HepG2 (cell line): Measurements from ENCODE around the gene STIM1. TPM values are rescaled to one million over a fixed set of nuclear protein-coding genes. Genes with fewer than 3 reads are reported as not detected.

Source experiments
- ATAC-seq: fragments of 200-7000 bp; cut with Tn5 transposase; 3 replicates; pipeline ENCODE4 v1.9.1; 2020; ENCODE audit warnings: mild to moderate bottlenecking, moderate library complexity
- BruUV-seq: library from RNA; stranded (reverse); fragments of 400-500 nt; replicated peaks from 2 replicates; lab custom pipeline; 2021; lab: Mats Ljungman, UMichigan
- CTCF ChIA-PET: fragments of 300-600 bp; formaldehyde crosslinking; extraction: SDS; loops from one replicate; lab custom pipeline; 2021; ENCODE audit warnings: low total read pairs, inconsistent platforms, low intra/inter-chr PET ratio; lab: Yijun Ruan, JAX
- POLR2A ChIA-PET: fragments of 350-600 bp; sonication (Branson Sonifier 250); formaldehyde crosslinking; loops from one replicate; lab custom pipeline; 2020; ENCODE audit warnings: antibody characterized with exemption, inconsistent platforms; lab: Yijun Ruan, JAX
- DNase-seq: peaks from one replicate; pipeline ENCODE4 v3.0.0-alpha.2; 2015; ENCODE audit warnings: low spot score
- FAIRE-seq: peaks from 3 replicates; lab custom pipeline; 2011; peaks lifted over from hg19 to GRCh38; lab: Jason Lieb, UNC
- H2AFZ ChIP-seq: one replicate; pipeline ENCODE4 v1.6.1; 2011; ENCODE audit warnings: low read length, inconsistent platforms
- H3K27ac ChIP-seq: fragments of 300-600 bp; 3 replicates; pipeline ENCODE4 v1.8.0; 2011; ENCODE audit warnings: mixed run types, mild to moderate bottlenecking, mixed read lengths, low read length, inconsistent platforms; ENCODE audit not compliant: insufficient read depth; ENCODE audit errors: extremely low read length
- H3K27me3 ChIP-seq, 2 experiments: fragments of 200-600 bp in 1 of 2; 2 replicates in 1 of 2; 3 replicates in 1 of 2; pipeline versions ENCODE4 v1.6.0 to v1.8.0; 2011; ENCODE audit warnings: low read length in 2 of 2, mild to moderate bottlenecking in 2 of 2, moderate library complexity in 2 of 2, inconsistent platforms in 1 of 2; ENCODE audit not compliant: insufficient read depth in 2 of 2, control insufficient read depth in 1 of 2
- H3K36me3 ChIP-seq, 2 experiments: fragments of 200-600 bp in 1 of 2; replicated peaks in 1 of 2; 2 replicates in 1 of 2; 3 replicates in 1 of 2; pipeline versions ENCODE4 v1.5.1 to v1.8.0; 2011; ENCODE audit warnings: low read length in 2 of 2, inconsistent platforms in 1 of 2; ENCODE audit not compliant: insufficient read depth in 2 of 2, control insufficient read depth in 1 of 2
- H3K4me1 ChIP-seq: 2 replicates; pipeline ENCODE4 v1.5.1; 2012; ENCODE audit warnings: low read length, inconsistent platforms; ENCODE audit not compliant: insufficient read depth
- H3K4me2 ChIP-seq: 2 replicates; pipeline ENCODE4 v1.6.0; 2011; ENCODE audit warnings: low read depth, low read length, inconsistent platforms
- H3K4me3 ChIP-seq, 3 experiments: fragments of 200-600 bp in 1 of 3; sonication (generic), shearing (Covaris generic) in 1 of 3; replicated peaks in 1 of 3; 2 replicates each; pipeline ENCODE4 v1.5.1; 2011 to 2016; ENCODE audit warnings: low read length in 3 of 3, inconsistent platforms in 2 of 3, low read depth in 2 of 3, mild to moderate bottlenecking in 2 of 3, control low read depth in 1 of 3, mixed read lengths in 1 of 3; ENCODE audit not compliant: insufficient read depth in 1 of 3
- H3K79me2 ChIP-seq: one replicate; pipeline ENCODE4 v1.6.1; 2011; ENCODE audit warnings: low read length, inconsistent platforms; ENCODE audit not compliant: insufficient read depth
- H3K9ac ChIP-seq: 2 replicates; pipeline ENCODE4 v1.6.0; 2011; ENCODE audit warnings: mild to moderate bottlenecking, low read depth, low read length, inconsistent platforms; ENCODE audit not compliant: insufficient read depth
- H3K9me3 ChIP-seq: 2 replicates; pipeline ENCODE4 v1.5.1; 2012; ENCODE audit warnings: mild to moderate bottlenecking, low read length
- H4K20me1 ChIP-seq: 2 replicates; pipeline ENCODE4 v1.6.0; 2011; ENCODE audit warnings: inconsistent platforms, mild to moderate bottlenecking, low read length, moderate library complexity; ENCODE audit not compliant: insufficient read depth
- HNF4A ChIP-seq: sonication (generic); formaldehyde crosslinking; IDR thresholded peaks from 2 replicates; pipeline ENCODE4 v1.4.0; 2020; ENCODE audit warnings: missing genetic modification reagents
- HNF4G ChIP-seq, 2 experiments: sonication (generic) in 1 of 2; formaldehyde crosslinking in 1 of 2; IDR thresholded peaks; 2 replicates each; pipeline versions ENCODE4 v1.4.0 to v1.6.1; 2011 to 2020; ENCODE audit warnings: borderline replicate concordance in 2 of 2, low read depth in 2 of 2, mild to moderate bottlenecking in 2 of 2, low read length in 1 of 2, missing genetic modification reagents in 1 of 2, moderate library complexity in 1 of 2
- HOXA3 ChIP-seq: sonication (generic); formaldehyde crosslinking; IDR thresholded peaks from 2 replicates; pipeline ENCODE4 v1.5.0; 2020; ENCODE audit warnings: missing genetic modification reagents
- MED8 ChIP-seq: sonication (generic); formaldehyde crosslinking; IDR thresholded peaks from 2 replicates; pipeline ENCODE4 v1.8.1; 2023; ENCODE audit warnings: mild to moderate bottlenecking, missing genetic modification reagents; ENCODE audit not compliant: insufficient replicate concordance
- NFKB2 ChIP-seq: sonication (generic); formaldehyde crosslinking; IDR thresholded peaks from 2 replicates; pipeline ENCODE4 v1.4.0; 2020; ENCODE audit warnings: missing genetic modification reagents, borderline replicate concordance
- POLR2A ChIP-seq, 2 experiments: IDR thresholded peaks; 2 replicates each; pipeline ENCODE4 v1.6.1; 2011; ENCODE audit warnings: low read depth in 2 of 2, low read length in 2 of 2, mild to moderate bottlenecking in 1 of 2, moderate library complexity in 1 of 2; ENCODE audit not compliant: insufficient read depth in 1 of 2
- RXRA ChIP-seq: sonication (generic); formaldehyde crosslinking; IDR thresholded peaks from 2 replicates; pipeline ENCODE4 v1.5.1; 2020; ENCODE audit warnings: missing genetic modification reagents
- SMYD3 ChIP-seq: sonication (generic); formaldehyde crosslinking; IDR thresholded peaks from 2 replicates; pipeline ENCODE4 v1.8.1; 2023; ENCODE audit warnings: mild to moderate bottlenecking, missing genetic modification reagents
- STAT5B ChIP-seq: sonication (generic); formaldehyde crosslinking; IDR thresholded peaks from 2 replicates; pipeline ENCODE4 v1.4.0; 2020; ENCODE audit warnings: missing genetic modification reagents
- TEAD3 ChIP-seq: optimal IDR thresholded peaks from 2 replicates; pipeline ENCODE3; 2016; ENCODE audit warnings: borderline replicate concordance
- U2AF2 ChIP-seq: fragments of 200-400 bp; formaldehyde crosslinking; IDR thresholded peaks from 2 replicates; pipeline ENCODE4 v1.6.1; 2017; ENCODE audit warnings: low read depth, mild to moderate bottlenecking, low read length
- ZBTB7B ChIP-seq: sonication (generic); formaldehyde crosslinking; IDR thresholded peaks from 2 replicates; pipeline ENCODE4 v1.4.0; 2020; ENCODE audit warnings: missing genetic modification reagents
- ZFP62 ChIP-seq: sonication (generic); formaldehyde crosslinking; IDR thresholded peaks from 2 replicates; pipeline ENCODE4 v1.4.0; 2020; ENCODE audit warnings: missing genetic modification reagents
- ZFYVE20 ChIP-seq: sonication (generic); formaldehyde crosslinking; IDR thresholded peaks from 2 replicates; pipeline ENCODE4 v1.8.0; 2023; ENCODE audit warnings: low read depth, mild to moderate bottlenecking, moderate library complexity, missing genetic modification reagents, borderline replicate concordance
- ZNF331 ChIP-seq: sonication (generic); formaldehyde crosslinking; IDR thresholded peaks from 2 replicates; pipeline ENCODE4 v1.4.0; 2020; ENCODE audit warnings: missing genetic modification reagents
- WGBS: methylation state at CpG from one replicate; pipeline ENCODE4 v1.1.6; 2017; ENCODE audit warnings: low lambda C conversion rate; 5-methylcytosine and 5-hydroxymethylcytosine counted together
- in situ Hi-C: cut with HindIII; loops from 2 replicates; pipeline ENCODE4 v1.10.0; 2017; ENCODE audit warnings: low pct_unique_long_range_greater_than_20kb; ENCODE audit not compliant: extremely low pct_ligation_motif_present
- intact Hi-C: fragments of 100-400 bp; cut with micrococcal nuclease; formaldehyde crosslinking; loops from one replicate; pipeline ENCODE4 v1.10.0; 2022; ENCODE audit not compliant: unreplicated experiment
- polyA plus RNA-seq, 8 experiments: library from polyadenylated mRNA; depleted of rRNA in 3 of 8; stranded (reverse) in 7 of 8; unstranded in 1 of 8; fragments of >200 nt; fragmentation: Illumina TruSeq in 4 of 8; extraction: Trizol in 4 of 8; gene quantifications; 2 replicates each; pipeline versions ENCODE4 v1.2.1 to v1.2.3, GENCODE V29; 2011 to 2016; ENCODE audit warnings: low read depth in 4 of 8, missing spikeins in 1 of 8, mixed read lengths in 1 of 8; ENCODE audit not compliant: insufficient read depth in 1 of 8
- total RNA-seq, 5 experiments: library from RNA; depleted of rRNA; stranded (reverse); fragments of >200 nt; fragmentation: Illumina TruSeq; extraction: Trizol; gene quantifications; 2 replicates each; pipeline ENCODE4 v1.2.3, GENCODE V29; 2016; ENCODE audit warnings: low read depth in 1 of 5
- TF ChIP-seq, protein P1 (sequence below): IDR thresholded peaks from 2 replicates; pipeline ENCODE4 v1.6.1; 2016
- TF ChIP-seq, protein P2 (sequence below): sonication (generic); formaldehyde crosslinking; IDR thresholded peaks from 2 replicates; pipeline ENCODE4 v1.8.1; 2023; ENCODE audit warnings: missing genetic modification reagents, inconsistent platforms, borderline replicate concordance

The STIM1 gene
- total and polyA plus RNA-seq, 2 of the 13 experiments (the other 11 are each of a cell fraction or from before 2014, with no cell fraction given) = 19.2 to 28.5 TPM

DNA sequence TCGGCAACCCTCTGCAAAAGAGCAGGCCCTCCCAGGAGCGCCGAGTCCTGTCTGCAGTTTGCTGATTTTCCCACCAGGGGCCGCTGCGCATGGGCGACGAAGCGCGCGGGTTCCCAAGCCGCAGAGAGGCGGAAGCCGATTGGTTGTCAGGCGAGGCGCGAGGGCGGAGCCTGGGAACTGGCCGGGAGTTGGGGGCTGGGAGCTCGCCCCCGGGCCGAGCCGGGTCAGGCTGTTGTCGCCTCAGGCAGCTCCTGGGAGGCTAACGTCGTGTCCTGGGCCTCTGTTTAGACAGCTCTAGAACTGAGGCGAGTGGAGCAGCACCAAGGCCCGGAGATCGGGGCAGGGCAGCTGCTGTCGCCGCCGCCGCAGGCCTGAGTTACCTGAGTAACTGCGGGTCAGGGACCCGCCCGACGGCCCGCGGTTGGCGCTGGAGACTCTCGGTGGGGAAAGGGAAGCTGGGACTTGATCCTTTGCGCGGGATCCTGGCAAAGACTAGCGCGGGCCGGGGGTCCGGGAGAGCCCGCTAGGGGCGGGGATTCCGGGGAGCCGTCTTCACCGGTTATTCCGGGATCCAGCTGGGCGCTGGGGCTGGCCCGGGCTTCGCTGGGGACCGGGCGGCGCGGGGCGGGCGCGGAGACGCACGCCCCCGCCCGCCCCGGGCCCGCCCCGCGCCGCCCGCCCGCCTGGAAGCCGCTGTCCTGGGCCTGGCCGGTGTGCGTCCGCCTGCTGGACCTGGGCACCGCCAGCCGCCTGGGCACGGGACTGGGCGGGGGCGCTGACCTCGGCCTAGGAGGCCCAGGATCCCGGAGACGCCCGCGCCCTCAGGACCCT lies at the start of gene STIM1 (continued):
- peak; percentile 64; the same call in 1 of the 2 replicates for TF ChIP-seq RXRA (CRISPR knock-in tag)
- TF ChIP-seq SMYD3 (CRISPR knock-in tag) = no peak
- peak; percentile 61; the same call in 1 of the 2 replicates for TF ChIP-seq ZFYVE20 (CRISPR knock-in tag)
- TF ChIP-seq ZFP62 = no peak

DNA sequence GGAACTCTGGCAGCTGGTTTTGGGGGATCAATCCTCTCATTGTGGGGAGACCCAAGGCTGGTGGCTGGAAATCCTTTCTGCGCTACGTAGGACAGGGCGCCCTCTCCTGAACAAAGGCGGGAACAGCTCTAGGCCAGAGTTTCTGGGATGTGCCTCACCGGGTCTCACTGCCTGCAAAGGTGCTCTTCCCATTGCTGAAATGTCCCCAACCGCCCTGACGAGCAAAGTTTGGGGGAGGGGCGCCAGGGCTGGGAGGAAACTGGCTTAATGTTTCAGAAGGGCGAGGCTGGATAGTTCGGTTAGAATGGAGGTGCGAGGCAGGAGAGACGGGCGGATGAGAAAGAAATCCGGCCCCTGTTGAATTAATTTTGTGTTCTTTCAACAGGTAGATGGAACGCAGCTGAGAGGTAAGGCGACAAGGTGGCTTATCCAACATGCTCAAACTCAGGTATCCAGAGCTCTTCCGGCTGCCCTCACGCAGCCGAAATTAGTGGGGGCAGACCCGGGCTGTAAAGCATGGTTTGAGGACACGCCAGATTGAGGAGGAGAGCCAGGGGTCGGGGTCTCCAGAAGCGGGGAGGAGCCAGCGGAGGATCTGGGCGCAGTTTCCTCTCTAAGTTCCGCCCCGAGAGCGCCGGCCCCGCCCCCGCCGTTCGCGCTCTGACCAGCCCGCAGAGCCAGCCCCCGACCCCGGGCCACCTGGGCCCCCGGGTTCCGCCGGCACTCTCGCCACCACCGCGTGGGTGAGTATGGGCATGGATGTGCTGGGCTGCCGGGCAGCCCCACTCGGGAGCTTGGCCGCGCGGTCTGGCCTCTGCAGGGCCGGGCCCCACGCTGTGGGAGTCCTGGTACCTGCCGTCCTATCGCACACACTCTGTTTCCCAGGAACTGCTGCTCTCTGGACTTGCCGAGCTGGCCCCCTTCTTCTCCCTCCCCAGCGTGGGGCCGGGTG lies 47.3 kb upstream of the STIM1 start, which contains the start of gene PGAP2:
Gene PGAP2, plus strand, starts transcription at position 652 of the 952 bp plus-strand sequence. CDS start 2,700 bp downstream, outside the sequence.
- peak within 1 kb of the TSS; percentile 88 for H3K4me2 ChIP-seq
- H3K36me3 ChIP-seq = peaks cover 0 to 3% of the 10 kb centered on the region in 2 experiments; a peak in 2 of 5 replicates
- ChIA-PET POLR2A (interaction anchor here (0.6 to 2.5 kb wide), 8 partner anchors 10 to 47 kb away, joined by 3 to 35 read pairs (median 6); partner anchors contain the start of genes NUP98, RHOG and STIM1), CTCF (interaction anchor here (1.2 kb wide), 1 partner anchor 10 kb away, joined by 3 read pairs; the partner anchor contains the start of gene NUP98)
- H3K4me3 ChIP-seq = peak within 1 kb of the TSS; percentile 68 to 96 (median 84)
- no peaks in the 10 kb centered on the region for H4K20me1 ChIP-seq
- H3K4me1 ChIP-seq = peaks cover 19% of the 10 kb centered on the region
- H2AFZ ChIP-seq = peak within 1 kb of the TSS; percentile 60
- H3K27me3 ChIP-seq = no peaks in the 10 kb centered on the region; a peak in 1 of 5 replicates
- in situ Hi-C loops = no loop called here
- peak; percentile 61 for DNase-seq
- 2% methylated on average over 20 of the region's 55 CpGs for WGBS
- H3K27ac ChIP-seq = peak within 1 kb of the TSS; percentile 48
- H3K9ac ChIP-seq = peak within 1 kb of the TSS; percentile 65
- ATAC-seq = peak; percentile 89
- intact Hi-C loops = loop anchor here (1.0 to 2.0 kb wide), 3 partner anchors 33 to 264 kb away; partner anchors contain the start of gene RHOG
- FAIRE-seq = peak; percentile 42
- no peaks in the 10 kb centered on the region for H3K79me2 ChIP-seq
- BruUV-seq = no TSS peak
- no peaks in the 10 kb centered on the region for H3K9me3 ChIP-seq
- TF ChIP-seq MED8 (CRISPR knock-in tag) (no peak), U2AF2 (no peak), ZNF331 (CRISPR knock-in tag) (peak; percentile 89), TEAD3 (no peak), STAT5B (CRISPR knock-in tag) (no peak), HNF4G (IDR thresholded peaks at IDR 0.05; ENCODE audit: borderline replicate concordance, low read depth, low read length) (no peak), HNF4G (CRISPR knock-in tag; IDR thresholded peaks at IDR 0.05; ENCODE audit: borderline replicate concordance, low read depth) (0 out of 2 replicates have a peak, but pooled peaks have one; percentile 23), NFKB2 (CRISPR knock-in tag) (peak; percentile 8; the same call in 1 of the 2 replicates), HOXA3 (CRISPR knock-in tag) (peak; percentile 49), ZBTB7B (CRISPR knock-in tag) (no peak), HNF4A (CRISPR knock-in tag) (0 out of 2 replicates have a peak, but pooled peaks have one; percentile 13), POLR2A (IDR thresholded peaks at IDR 0.05; ENCODE audit: insufficient read depth in 1 of 2, low read depth in 2 of 2, low read length in 2 of 2) (peak in 1 of 2 experiments; percentile 52; a peak in 2 of 4 replicates)
- TF ChIP-seq, protein P1, sequence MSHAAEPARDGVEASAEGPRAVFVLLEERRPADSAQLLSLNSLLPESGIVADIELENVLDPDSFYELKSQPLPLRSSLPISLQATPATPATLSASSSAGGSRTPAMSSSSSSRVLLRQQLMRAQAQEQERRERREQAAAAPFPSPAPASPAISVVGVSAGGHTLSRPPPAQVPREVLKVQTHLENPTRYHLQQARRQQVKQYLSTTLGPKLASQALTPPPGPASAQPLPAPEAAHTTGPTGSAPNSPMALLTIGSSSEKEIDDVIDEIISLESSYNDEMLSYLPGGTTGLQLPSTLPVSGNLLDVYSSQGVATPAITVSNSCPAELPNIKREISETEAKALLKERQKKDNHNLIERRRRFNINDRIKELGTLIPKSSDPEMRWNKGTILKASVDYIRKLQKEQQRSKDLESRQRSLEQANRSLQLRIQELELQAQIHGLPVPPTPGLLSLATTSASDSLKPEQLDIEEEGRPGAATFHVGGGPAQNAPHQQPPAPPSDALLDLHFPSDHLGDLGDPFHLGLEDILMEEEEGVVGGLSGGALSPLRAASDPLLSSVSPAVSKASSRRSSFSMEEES (CRISPR knock-in tag) = 0 out of 2 replicates have a peak, but pooled peaks have one; percentile 2
- TF ChIP-seq, protein P2, sequence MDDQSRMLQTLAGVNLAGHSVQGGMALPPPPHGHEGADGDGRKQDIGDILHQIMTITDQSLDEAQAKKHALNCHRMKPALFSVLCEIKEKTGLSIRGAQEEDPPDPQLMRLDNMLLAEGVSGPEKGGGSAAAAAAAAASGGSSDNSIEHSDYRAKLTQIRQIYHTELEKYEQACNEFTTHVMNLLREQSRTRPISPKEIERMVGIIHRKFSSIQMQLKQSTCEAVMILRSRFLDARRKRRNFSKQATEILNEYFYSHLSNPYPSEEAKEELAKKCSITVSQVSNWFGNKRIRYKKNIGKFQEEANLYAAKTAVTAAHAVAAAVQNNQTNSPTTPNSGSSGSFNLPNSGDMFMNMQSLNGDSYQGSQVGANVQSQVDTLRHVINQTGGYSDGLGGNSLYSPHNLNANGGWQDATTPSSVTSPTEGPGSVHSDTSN (CRISPR knock-in tag) = no peak
